RWPE2 (cell line): ENCODE measurements around the gene USP3.

Source experiments
- ATAC-seq: fragments of 200-7000 bp; cut with Tn5 transposase; 3 replicates; pipeline ENCODE4 v1.9.1; 2021; ENCODE audit warnings: low read depth
- DNase-seq: peaks from one replicate; pipeline ENCODE4 v3.0.0-alpha.2; 2020; ENCODE audit warnings: low spot score
- H3K27ac ChIP-seq: fragments of 450-650 bp; 2 replicates; pipeline ENCODE4 v1.5.1; 2017; ENCODE audit warnings: mild to moderate bottlenecking; ENCODE audit not compliant: poor library complexity, severe bottlenecking
- H3K27me3 ChIP-seq: fragments of 250-450 bp; sonication (Bioruptor Pico); 2 replicates; pipeline ENCODE4 v1.5.1; 2021; ENCODE audit warnings: mild to moderate bottlenecking, moderate library complexity; ENCODE audit not compliant: insufficient read depth, poor library complexity, severe bottlenecking
- H3K36me3 ChIP-seq: fragments of 250-450 bp; sonication (Bioruptor Pico); 2 replicates; pipeline ENCODE4 v1.5.1; 2020; ENCODE audit warnings: low read depth, mild to moderate bottlenecking, moderate library complexity
- H3K4me1 ChIP-seq: fragments of 250-450 bp; sonication (Bioruptor Pico); 2 replicates; pipeline ENCODE4 v1.5.1; 2021; ENCODE audit warnings: mild to moderate bottlenecking, moderate library complexity; ENCODE audit not compliant: insufficient read depth, poor library complexity, severe bottlenecking
- H3K4me3 ChIP-seq: fragments of 250-450 bp; sonication (Bioruptor Pico); 2 replicates; pipeline ENCODE4 v1.5.1; 2021; ENCODE audit warnings: mild to moderate bottlenecking, moderate library complexity; ENCODE audit not compliant: severe bottlenecking
- H3K9me3 ChIP-seq: fragments of 250-450 bp; sonication (Bioruptor Pico); 2 replicates; pipeline ENCODE4 v1.5.1; 2021; ENCODE audit warnings: mild to moderate bottlenecking, moderate library complexity; ENCODE audit not compliant: severe bottlenecking
- TF ChIP-seq, protein P1 (sequence below): fragments of 450-650 bp; IDR thresholded peaks from one replicate; pipeline ENCODE4 v1.5.1; 2017; ENCODE audit warnings: mild to moderate bottlenecking, moderate library complexity; ENCODE audit not compliant: poor library complexity, severe bottlenecking

The USP3 gene

DNA sequence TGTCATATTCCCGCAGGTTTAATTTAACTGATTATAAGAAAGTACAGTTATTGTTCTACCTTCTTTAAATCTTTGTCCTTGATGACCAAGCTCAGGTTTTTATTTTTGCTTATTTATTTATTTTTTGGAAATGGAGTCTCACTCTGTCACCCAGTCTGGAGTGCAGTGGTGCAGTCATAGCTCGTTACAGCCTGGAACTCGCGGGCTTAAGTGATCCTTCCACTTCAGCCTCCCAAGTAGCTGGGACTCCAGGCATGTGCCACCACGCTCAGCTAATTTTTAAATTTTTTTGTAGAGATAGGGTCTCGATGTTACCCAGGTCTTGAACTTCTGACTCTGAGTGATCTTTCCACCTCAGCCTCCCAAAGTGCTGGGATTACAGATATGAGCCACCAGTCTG, 8.9 kb downstream of the USP3 start:
- DNase-seq, result no peak
- no peak overlapping the region for H3K27ac ChIP-seq
- no peak for ATAC-seq
- H3K9me3 ChIP-seq, result no peaks in the 10 kb centered on the region
- H3K27me3 ChIP-seq, result no peaks in the 10 kb centered on the region
- no peak overlapping the region for H3K4me3 ChIP-seq
- TF ChIP-seq, protein P1, sequence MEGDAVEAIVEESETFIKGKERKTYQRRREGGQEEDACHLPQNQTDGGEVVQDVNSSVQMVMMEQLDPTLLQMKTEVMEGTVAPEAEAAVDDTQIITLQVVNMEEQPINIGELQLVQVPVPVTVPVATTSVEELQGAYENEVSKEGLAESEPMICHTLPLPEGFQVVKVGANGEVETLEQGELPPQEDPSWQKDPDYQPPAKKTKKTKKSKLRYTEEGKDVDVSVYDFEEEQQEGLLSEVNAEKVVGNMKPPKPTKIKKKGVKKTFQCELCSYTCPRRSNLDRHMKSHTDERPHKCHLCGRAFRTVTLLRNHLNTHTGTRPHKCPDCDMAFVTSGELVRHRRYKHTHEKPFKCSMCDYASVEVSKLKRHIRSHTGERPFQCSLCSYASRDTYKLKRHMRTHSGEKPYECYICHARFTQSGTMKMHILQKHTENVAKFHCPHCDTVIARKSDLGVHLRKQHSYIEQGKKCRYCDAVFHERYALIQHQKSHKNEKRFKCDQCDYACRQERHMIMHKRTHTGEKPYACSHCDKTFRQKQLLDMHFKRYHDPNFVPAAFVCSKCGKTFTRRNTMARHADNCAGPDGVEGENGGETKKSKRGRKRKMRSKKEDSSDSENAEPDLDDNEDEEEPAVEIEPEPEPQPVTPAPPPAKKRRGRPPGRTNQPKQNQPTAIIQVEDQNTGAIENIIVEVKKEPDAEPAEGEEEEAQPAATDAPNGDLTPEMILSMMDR, result no peak
- H3K4me1 ChIP-seq, result peaks cover 67% of the 10 kb centered on the region
- H3K36me3 ChIP-seq, result no peaks in the 10 kb centered on the region

DNA sequence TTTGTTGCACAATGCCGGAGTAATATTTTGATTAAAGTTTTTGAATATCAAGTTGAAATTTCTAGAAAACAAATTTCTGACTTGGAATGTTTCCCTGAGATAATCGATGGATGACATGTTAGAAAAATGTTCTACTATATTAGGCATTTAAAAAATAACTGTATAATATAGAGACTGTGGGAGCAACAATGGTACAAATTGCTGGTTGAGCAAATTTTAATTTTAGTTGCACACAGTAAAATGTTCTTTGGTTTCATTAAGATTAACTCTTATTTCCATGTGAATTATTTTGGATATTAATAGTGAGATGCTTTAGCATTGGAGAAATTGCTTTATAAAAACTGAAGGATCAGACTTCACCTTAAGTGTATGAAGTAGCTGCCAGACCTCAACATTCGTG, 9.3 kb downstream of the USP3 start:
- Histone ChIP-seq H3K4me1 (peaks cover 69% of the 10 kb centered on the region), H3K27ac (no peak overlapping the region), H3K27me3 (no peaks in the 10 kb centered on the region), H3K36me3 (no peaks in the 10 kb centered on the region), H3K4me3 (no peak overlapping the region), H3K9me3 (no peaks in the 10 kb centered on the region)
- no peak for DNase-seq
- no peak for ATAC-seq
- TF ChIP-seq, protein P1, result no peak

DNA sequence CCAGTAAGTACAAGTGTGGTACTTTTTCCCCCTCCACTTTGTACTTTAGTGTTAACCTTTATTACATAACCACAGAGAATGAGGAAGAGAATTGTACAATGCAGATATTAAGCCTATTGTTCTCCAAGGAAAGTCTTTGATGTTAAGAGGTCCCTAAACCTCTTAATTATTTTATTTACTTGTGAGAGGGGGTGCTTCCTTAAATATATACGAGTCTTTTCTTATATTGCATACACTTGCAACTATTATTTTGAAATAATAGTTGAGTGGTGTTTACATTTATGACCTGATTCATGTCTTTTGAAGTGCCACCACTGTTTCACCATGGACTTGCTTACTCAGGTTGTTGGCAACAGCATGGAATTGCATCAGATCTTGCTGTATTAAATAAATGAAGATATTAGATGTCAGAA, 10.1 kb downstream of the USP3 start:
- ATAC-seq (peak; percentile 64), DNase-seq (no peak)
- Histone ChIP-seq H3K9me3 (no peaks in the 10 kb centered on the region), H3K27ac (peak overlapping the region; percentile 54), H3K4me1 (peaks cover 70% of the 10 kb centered on the region), H3K36me3 (no peaks in the 10 kb centered on the region), H3K27me3 (no peaks in the 10 kb centered on the region), H3K4me3 (no peak overlapping the region)
- TF ChIP-seq, protein P1, result no peak

DNA sequence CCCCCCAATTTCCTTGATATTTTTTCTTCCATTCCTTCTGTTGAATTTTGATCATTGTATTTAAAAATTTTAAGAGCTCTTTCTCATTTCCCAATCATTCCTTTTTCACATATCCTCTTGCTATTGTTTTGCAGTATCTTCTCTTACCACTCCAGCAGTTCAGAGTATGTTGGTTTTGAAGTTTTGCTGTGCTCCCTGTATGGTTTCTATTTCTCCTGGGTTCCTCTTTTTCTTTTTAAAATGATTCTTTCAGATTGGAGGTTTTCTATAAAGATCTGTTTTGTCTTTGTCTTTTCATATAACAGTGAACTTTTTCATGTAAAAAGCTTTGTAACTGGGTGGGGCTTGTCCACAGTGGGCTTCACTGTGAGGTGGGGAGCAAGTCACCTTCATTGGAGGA, 12.8 kb downstream of the USP3 start:
- H3K36me3 ChIP-seq, result no peaks in the 10 kb centered on the region
- peak overlapping the region; percentile 54 for H3K27ac ChIP-seq
- no peak overlapping the region for H3K4me3 ChIP-seq
- TF ChIP-seq, protein P1, result no peak
- H3K27me3 ChIP-seq, result no peaks in the 10 kb centered on the region
- no peak for ATAC-seq
- no peaks in the 10 kb centered on the region for H3K9me3 ChIP-seq
- peaks cover 76% of the 10 kb centered on the region for H3K4me1 ChIP-seq
- no peak for DNase-seq

DNA sequence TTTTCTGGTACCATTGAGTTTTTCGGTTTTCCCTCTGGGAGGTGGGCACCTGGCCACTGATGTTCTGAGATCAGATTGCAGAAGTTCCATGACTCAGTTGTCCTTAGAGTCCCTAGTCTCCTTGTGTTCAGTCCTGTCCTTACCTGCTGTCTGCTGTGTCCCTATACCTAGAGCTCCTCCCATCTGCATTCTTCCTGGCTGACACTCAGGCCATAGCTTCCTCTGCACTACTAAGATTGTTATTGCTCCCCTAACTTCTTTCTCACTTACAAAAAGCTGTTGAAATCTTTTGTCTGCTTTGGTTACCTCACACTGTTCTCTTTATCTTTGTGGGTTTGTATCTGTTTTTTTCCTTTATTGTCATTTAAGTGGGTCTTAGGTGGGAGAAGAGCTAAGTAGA, 13.2 kb downstream of the USP3 start:
- H3K4me3 ChIP-seq, result no peak overlapping the region
- peaks cover 80% of the 10 kb centered on the region for H3K4me1 ChIP-seq
- no peaks in the 10 kb centered on the region for H3K27me3 ChIP-seq
- DNase-seq (no peak), ATAC-seq (peak; percentile 72)
- no peaks in the 10 kb centered on the region for H3K9me3 ChIP-seq
- H3K36me3 ChIP-seq, result no peaks in the 10 kb centered on the region
- TF ChIP-seq, protein P1, result no peak
- peak overlapping the region; percentile 54 for H3K27ac ChIP-seq
